GM19035 (cell line): ENCODE measurements around the gene THADA.

Source experiments
- ATAC-seq: cut with Tn5 transposase; IDR thresholded peaks from one replicate; pipeline ENCODE4 v1.9.1; 2021; ENCODE audit not compliant: unreplicated experiment

Gene THADA

DNA sequence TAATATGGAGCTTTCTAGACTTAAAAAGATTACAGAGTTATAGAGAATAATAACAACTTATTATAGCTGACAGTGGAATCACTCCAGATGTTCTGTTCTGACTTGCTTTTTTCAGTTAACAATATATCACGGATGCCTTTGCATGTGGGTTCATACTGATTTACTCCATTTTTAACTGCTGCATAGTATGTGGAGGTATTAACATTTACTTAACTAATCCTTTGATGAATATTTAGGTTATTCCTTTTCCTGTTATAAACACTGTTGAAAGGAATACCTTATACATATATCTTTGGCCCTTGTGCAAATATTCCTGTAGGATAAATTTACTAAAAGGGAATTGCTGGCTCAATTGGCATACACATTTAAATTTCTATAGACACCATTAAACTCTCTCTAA lies 336.3 kb downstream of the THADA start:
- no peak for ATAC-seq

DNA sequence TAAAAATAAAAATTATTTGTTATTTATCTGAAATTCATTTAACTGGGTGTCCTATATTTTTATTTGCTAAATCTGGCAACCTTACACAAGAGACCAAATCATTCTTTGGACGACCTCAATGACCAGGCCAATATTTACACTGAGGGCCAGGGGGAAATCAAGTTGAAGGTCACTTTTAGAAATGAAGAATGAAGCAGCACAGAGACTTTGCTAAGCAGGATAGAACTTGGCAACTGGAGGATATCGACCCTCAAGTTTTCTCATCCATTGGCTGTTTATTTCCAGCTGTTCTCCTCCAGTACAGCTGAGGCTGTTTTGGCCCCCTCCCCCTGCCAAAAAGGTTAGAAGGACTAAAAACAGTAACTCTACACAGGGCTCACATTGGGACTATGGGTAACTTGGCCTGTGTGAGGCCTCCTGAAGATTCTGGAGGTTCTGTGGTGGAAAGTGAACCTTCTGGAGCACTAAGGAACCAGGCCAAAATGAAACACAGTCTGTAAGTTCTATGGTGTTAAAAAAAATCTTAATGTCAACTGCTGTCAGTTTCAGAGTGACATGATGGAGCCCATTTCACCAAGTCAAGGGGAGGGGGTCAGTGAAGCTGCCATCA lies 337.2 kb downstream of the THADA start:
- no peak for ATAC-seq

DNA sequence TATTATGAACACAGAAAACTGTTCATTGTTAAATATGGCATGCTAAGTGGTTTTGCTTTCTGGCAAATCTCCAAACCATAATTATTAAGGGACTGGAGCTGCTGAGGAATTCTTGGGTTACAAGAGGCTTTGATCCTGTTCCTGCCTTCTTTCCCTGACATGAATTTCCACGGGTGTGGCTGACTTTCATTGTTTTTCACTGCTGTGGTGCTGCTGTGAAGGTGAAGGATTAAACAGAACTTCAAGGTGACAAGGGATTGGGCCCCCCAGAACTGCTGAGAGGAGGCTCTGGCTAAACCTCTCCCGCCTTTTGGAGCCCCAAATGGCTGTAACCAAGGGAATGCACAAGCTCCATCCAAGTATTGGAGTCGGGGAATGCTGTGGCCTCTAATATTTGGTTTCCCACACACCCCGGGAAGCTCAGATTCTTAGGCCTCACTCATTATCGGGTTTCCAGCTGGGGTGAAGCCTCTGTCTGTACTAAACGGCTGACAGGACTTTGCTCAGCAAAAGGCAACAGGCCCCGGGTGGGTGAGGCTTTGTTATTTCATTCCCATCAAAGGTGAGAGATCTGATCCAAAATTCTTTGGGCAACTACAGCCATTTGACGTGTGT lies 340.4 kb downstream of the THADA start:
- no peak for ATAC-seq

DNA sequence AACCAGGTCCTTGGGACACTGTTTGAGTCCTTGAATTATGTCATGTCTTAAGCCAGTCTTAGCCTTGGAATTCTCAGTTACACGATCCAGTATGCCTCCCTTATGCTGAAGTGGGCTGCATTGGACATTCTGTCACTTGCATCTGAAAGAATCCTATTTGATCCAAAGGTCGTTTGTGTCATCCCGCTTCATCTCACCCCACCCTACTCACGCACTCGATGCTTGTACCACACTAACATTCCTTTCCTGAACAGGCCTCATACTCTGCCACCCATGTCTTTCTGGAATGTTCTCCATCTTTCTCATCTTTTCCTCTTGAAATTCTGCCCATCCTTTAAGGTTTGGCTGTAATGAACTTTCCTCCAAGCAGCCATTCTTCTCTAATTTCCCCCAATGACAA lies 341.5 kb downstream of the THADA start:
- no peak for ATAC-seq

DNA sequence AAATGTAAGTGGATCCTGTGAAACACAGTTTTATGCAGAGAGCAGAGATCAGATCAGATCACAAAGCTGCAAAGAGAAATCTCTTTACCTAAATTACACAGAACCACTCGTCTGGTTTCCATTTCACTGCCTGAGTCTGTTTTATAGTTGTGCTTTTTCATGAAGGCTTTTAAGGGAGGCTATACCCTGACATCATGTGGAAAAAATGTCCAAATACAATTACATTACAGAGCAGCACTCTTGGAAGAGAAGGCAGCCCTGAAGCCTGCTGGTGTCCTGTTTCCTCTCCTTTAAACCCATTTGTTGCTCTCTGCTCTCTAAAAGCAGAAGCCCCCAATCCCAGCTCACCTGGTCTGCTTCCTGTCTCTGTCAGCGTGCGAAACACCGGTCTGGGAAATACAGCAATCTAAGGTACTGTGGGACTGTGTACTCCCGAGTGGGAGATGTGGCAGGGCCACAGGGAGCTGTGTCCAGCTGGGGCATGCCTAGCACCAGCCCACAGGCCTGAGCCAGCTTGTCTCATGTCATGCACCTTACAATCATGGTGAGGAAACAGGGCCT lies 344.6 kb downstream of the THADA start:
- ATAC-seq = no peak

DNA sequence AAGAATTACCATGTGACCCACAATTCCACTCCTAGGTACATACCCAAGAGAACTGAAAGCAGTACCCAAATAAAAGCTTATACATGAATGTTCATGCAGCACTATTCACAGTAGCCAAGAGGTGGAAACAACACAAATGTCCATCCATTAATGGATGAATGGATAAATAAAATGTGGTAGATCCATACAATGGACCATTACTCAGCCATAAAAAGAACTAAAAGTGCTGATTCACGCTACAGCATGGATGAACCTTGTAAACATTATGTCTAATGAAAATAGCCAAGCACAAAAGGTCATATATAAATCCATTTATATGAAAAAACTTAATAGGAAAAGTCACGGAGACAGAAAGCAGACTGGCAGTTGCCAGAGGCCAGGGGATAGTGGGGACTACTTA lies 345.8 kb downstream of the THADA start:
- ATAC-seq = no peak

DNA sequence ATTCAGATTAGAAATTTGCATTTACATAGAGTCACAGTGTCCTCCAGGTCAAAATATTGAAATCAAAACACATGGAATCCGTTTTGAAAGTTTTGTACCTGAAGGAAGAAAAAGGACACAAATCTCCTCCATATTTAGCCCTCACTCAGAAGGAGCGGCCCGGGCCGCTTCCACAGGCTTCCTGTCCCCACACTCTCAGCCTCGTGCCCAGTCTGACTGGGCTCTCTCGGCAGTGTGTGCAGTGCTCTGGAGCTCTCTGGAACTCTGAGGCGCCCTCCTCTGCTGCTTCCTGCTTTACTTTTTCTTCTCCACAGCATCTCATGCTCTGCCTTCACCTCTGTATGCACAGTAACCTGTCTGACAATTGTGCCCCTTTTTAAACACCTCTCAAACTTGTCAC lies 347.2 kb downstream of the THADA start:
- no peak for ATAC-seq

DNA sequence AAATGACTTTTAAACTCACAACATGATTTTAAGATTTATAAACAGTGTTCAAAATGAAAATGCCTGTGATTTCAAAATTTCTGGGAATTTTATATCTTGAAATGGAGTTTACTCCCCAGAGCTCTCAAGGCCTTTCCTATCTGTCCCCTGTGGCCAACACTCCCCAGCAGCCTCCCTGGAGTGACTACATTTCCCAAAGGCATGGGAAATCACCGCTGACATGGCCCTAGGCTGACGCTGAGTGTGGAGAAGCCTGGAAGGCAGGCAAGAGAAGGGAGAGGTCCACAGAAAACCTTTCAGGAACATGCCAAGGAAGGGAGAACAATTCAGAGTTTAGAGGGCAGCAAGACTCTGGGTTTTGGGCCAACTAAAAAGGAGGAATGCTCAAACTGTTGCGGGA lies 349.2 kb downstream of the THADA start:
- no peak for ATAC-seq

DNA sequence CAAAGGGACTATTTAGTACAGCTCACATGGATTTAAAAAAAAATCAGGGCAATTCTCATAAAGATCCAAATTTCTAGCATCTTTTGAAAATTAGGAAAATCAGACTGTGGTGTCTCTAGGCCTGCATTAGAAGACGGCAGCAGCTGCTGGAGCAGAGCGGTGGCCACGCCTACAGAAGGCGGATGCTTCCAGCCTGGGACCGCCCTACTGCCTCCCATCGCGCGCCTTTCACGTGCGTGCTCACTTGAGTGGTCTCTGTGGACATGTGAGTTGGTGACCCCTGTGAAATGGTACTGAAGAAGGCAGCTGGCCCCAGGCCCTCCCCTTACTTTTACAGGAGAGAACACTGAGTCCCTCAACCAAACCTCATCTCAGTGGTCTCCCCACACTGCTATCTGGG lies 354.3 kb downstream of the THADA start:
- no peak for ATAC-seq

DNA sequence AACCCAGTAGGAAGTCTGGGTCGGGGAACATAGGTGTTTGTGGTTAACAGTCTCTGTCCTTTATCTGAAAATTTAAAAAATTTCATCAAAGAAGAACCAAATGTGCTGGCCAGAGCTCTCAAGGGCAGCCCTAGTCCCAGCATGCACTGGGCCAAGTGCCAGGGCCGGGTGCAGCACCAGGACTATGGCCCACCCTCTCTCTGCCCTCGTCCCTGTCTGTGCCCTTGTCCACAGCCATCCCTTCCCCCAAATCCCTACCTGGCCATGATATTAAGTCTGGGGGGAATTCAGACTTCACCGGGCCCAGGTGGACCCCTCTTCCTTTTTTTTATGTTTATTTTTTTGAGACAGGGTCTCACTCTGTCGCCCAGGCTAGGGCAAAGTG lies 355.1 kb downstream of the THADA start:
- no peak for ATAC-seq

DNA sequence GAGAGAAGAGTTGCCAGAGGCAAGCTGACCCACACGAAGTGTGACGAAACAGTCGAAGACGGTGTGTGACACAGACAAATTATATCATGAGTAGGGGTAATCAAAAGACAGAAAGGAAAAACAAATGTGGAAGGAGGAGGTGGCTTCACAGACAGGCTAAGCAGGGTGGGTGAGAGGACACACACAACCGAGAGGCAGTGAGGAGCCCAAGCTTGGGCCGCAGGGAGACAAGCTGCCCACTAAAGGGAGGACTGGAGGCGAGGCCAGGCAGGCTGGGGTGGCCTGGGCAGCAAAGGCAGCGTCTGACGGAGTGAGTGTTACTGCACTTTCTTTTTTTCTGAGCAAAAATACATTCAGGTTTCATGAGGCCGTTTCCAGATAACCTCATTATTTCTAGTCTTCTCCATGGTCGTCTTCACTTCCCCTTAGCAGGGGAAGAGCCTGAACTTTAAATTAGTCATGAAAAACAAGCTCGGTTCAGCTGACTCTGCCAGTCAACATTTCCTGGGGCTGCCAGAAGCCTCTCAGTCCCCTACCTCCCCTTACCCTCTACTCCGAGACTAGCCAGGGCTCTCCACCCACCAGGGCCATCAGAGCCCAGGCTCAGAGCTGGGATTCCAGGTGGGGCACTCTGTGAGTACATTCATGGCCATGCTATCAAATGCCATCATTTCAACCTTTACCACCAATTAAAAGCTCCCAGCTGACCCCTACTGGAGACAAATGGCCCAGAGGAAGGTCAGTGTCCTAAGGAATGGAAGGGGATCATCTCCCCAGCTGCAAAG lies 355.7 kb downstream of the THADA start:
- ATAC-seq = peak; percentile 63

DNA sequence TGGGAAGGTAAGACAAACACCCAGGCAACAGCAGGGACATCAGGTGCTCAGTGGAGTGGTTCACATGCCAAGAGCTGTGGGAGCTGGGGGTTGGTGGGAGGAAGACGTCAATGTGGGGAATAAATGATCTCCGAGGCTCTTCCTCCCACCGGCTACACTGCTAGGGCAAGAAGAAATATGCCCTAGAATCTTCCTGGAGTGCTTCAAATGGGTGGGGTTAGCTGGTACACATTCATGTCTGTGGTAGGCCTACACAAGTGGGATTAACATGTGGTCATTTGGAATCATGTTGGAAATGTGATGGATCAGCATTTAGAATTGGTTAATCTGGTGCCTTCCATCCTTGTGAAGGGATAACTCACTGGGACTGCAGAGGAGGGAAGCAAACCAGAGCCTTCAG lies 357.0 kb downstream of the THADA start:
- ATAC-seq = no peak

DNA sequence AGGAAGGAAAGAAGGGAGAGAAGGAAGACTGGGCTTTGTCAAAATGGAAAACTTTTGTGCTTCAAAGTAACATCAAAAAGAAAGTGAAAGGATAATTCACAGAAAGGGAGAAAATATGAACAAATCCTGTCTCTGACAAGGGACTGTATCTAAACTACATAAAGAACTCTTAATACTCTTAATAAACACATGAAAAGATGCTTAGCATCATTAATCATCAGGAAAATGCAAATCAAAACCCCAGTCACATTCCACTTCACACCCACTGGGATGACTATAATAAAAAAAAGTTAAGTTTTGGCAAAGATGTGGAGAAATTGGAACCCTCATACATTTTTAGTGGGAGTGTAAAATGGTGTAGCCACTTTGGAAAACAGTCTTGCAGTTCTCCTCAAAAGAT lies 357.7 kb downstream of the THADA start:
- ATAC-seq = no peak

DNA sequence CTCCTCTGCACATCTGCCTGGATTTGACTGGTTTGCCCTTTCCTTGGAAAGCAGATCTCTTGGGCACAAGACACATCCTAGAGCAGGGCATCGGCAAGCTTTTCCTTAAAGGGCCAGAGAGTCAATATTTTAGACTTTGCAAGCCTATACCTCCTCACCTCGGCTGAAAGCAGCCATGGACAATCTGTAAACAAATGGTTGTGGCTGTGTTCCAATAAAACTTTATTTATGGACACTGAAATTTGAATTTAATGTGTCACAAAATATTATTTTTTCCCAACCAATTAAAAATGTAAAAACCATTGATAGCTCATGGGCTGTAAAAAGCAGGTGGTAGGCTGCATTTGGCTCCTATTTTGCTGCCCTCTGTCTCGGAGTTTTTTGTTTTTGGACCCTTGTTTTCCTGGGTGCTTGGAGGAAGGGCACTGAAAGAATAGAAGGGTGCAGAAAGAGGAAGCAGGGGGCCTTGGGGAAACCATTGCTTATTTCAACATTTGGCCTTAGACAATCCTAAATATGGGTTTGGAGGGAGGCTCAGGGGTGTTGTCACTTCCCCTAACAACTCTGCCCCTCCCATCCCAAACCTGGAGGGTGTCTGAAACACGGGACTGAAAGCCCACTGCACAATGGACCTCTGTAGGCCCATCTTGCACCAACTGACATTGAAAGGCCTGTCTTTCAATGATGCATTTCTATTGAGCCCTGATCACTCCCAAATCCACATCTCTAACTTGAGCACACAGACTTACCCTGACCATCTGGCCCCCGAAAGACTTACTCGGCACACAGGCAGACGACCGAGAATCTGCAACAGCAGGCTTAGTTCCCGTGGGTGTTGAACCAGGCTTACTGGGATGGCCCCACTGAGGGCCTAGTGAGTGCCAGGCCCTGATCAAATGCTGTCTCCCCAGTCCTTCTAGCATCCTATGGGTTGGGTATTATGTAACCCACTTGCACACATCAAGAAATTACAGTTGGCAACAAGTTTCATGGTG lies 362.3 kb downstream of the THADA start:
- ATAC-seq = no peak

DNA sequence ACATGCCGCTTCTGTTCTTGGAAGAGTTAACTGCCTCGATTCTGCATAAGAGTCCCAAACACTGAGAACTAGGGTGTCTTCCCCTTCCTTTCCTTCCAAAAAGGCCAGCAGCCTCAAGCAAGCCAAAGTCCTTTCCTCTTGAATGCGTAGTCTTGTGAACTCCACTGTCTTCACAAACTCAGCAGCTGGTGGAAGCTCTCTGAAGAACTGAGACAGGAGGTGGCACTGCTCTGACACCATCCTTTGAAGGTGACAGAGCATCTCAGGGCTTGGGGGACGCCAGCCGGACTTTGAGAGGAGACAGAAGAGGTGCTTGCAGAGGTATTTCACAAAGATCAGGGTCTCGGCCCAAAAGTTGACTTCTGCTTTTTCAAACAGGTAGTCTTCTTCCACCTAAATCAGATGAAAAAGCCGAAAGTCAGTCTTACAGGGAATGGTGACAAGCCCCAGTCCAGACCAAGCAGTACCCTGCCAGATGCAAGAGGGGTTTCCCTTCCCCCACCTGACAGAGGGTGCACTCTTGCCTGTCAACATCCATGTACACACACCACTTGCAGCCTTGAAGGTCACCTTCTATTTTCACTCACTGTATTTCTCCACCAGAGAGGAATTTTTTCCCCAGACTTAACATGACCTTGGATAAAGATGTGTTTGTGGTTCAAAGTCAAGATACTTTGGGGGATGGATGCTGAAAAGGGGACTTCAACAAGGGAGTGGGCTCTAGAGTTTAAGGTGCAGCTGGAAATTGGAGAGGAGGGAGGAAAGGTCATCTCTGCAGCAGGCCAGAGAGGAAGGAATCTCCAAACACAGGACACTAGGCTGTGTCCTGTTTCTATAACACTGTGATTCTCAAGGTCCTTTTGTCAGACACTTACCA lies 364.6 kb downstream of the THADA start:
- ATAC-seq = no peak

DNA sequence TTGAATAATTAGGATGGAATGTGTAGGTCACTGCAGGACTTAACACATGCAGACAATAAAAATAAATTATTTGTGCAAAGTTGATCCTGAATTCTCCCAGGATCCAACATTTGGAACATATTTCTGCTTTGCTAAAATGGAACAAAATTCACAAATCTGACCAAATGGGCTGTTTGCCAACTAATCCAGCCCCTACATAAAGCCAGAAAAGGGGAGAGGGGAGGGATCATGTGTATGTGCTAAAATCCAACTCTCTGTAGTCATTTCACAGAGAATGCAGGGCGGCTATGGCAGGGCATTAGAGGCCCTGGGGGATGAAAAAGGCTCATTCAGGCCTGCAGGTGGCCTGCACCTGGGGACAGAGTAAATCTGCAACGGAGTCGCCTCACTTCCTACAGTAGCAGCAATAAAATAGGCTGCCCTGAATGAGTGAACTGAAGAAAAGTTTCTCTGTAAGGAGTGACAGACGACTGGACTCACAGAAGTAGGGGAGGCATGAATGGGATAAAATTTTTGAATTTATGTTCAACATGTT lies 365.4 kb downstream of the THADA start:
- no peak for ATAC-seq

DNA sequence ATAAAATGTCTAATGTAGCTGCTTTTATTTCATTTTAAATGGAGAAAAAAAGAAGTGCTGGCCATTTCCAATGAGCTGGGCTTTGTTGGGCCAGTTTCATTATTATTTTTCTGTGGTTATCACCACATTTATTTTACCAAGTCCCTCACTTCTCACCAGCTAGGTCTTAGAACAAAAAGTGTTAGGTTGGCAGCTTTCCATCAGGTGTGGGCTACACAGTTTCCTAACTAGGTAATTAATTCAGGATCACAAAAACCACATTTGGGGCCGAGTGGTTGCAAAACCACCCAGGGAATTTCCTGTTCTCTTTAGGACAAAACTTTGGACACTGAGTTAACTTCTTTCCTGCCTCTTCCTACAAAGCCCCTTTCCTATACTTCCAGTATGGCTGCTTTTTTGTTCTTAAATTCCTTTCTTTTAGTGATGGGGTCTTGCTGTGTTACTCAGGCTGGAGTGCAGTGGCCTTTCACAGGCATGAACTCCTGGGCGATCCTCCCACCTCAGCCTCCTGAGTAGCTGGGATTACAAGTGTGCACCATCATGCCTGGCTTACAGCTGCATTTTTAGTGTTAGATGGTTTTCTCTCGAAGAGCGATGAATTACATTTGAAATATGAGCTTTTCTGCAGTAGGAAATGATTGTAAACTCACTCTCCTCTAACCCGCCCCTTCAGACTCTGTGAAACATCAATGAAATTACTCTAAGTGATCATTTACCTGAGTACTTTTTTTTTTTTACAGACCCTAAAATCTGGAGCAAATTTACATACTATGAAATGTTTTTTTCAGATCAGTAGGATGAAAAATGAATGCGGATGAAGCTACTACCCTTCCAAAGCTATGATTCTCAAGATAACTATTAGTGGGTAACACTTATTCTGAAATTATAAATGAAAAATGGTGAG lies 366.8 kb downstream of the THADA start:
- ATAC-seq = no peak

DNA sequence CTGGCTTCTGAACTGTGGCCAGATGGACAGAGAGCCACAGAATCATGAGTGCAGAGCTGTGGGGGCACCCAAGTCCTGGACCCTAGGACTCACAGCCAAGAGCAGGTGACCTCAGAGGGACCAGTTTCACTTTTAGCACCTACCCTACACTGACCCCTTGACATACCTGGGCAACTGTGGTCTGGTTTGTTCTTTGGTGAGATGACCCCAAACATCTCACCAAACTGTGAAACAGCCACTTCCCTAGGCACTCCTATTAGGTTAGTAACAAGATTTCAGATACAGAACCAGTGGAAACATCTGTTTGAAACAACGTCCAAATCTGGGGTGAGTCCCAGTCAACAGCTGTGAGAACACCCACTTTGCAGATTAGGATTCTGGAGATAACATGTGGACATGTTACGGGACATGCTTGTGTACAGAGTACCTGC lies 367.5 kb downstream of the THADA start:
- no peak for ATAC-seq

DNA sequence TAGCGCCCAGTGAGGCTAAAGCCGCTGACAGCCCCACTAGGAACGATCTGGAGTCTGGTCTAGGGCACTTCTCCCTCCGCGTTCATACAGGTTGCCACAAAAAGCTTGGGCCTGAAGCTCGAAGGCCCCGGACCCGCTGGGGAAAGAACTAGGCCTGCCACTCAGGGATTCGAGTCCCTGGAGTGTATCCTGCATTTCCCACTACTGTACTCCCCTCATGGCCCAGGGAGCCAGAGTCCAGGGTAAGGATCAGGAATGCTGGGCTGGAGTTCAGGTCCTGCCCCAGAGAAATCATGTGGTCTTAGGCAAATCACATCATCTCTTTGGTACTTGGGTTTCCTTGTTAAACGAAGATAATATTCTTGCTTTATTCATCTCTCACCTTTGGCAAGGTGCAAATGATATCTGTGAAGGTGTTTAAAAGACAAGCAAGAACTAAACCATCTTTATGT lies 368.0 kb downstream of the THADA start:
- no peak for ATAC-seq
